Gastroesophageal sphincter (tissue), 4 donors: ENCODE data around the gene DCBLD1. TPM values are rescaled to one million over a fixed set of nuclear protein-coding genes. Genes with fewer than 3 reads are reported as not detected.

Experiments
- ATAC-seq: fragments of 150-250 bp; one replicate; pipeline ENCODE4 v1.9.1; 2016; ENCODE audit warnings: mild to moderate bottlenecking, moderate library complexity
- H3K27ac ChIP-seq, 4 donors: fragments of 200-600 bp; sonication (generic) in 3 of 4; 1 replicate in 3 of 4; 2 replicates in 1 of 4; pipeline ENCODE4 v1.5.1; 2016 to 2019
- H3K27me3 ChIP-seq: fragments of 200-600 bp; sonication (generic); one replicate; pipeline ENCODE4 v1.5.1; 2019
- H3K36me3 ChIP-seq, 2 donors: fragments of 200-600 bp; sonication (generic); one replicate each; pipeline ENCODE4 v1.5.1; 2019; ENCODE audit warnings: control low read depth in 1 of 2
- H3K4me1 ChIP-seq, 3 donors: fragments of 200-600 bp; sonication (generic); 1 replicate in 2 of 3; 2 replicates in 1 of 3; pipeline ENCODE4 v1.5.1; 2016 to 2019; ENCODE audit warnings: control low read depth in 2 of 3
- H3K4me3 ChIP-seq, 2 donors: fragments of 200-600 bp; sonication (generic); one replicate each; pipeline ENCODE4 v1.5.1; 2019; ENCODE audit warnings: mild to moderate bottlenecking in 1 of 2, moderate library complexity in 1 of 2
- H3K9me3 ChIP-seq, 3 donors: fragments of 200-600 bp; sonication (generic); one replicate each; pipeline ENCODE4 v1.5.1; 2017 to 2019; ENCODE audit warnings: control low read depth in 2 of 3
- CTCF ChIP-seq, 4 experiments: fragments of 200-600 bp in 2 of 4; fragments of 450-650 bp in 2 of 4; sonication (generic) in 1 of 4; IDR thresholded peaks; one replicate each; pipeline ENCODE4 v1.5.1; 2017 to 2019; ENCODE audit warnings: antibody characterized with exemption in 4 of 4, mild to moderate bottlenecking in 2 of 4, moderate library complexity in 2 of 4
- EP300 ChIP-seq: sonication (generic); formaldehyde crosslinking; IDR thresholded peaks from one replicate; pipeline ENCODE4 v1.6.1; 2017; ENCODE audit warnings: antibody characterized with exemption, mild to moderate bottlenecking
- POLR2A ChIP-seq, 2 donors: fragments of 450-650 bp; IDR thresholded peaks; one replicate each; pipeline ENCODE4 v1.6.1; 2017; ENCODE audit warnings: antibody characterized with exemption in 2 of 2, mild to moderate bottlenecking in 2 of 2, moderate library complexity in 1 of 2
- POLR2AphosphoS5 ChIP-seq: sonication (generic); formaldehyde crosslinking; IDR thresholded peaks from one replicate; pipeline ENCODE4 v1.6.1; 2017; ENCODE audit warnings: antibody characterized with exemption
- WGBS, 2 donors: methylation state at CpG; one replicate each; pipeline ENCODE4 v1.1.5; 2018; ENCODE audit warnings: low coverage in 1 of 2; 5-methylcytosine and 5-hydroxymethylcytosine counted together
- total RNA-seq, 4 donors: library from RNA; depleted of rRNA; stranded (reverse); fragments of >200 nt; gene quantifications; one replicate each; pipeline ENCODE4 v1.1.0, GENCODE V29; 2016

DCBLD1 gene
- total RNA-seq, 4 donors from 2014 or later, result 5.0 to 10.9 (median 8.3) TPM

- H3K36me3 ChIP-seq, result no peaks in the 10 kb centered on the region
- H3K4me1 ChIP-seq, result peaks cover 0 to 4% (median 0%) of the 10 kb centered on the region in 3 donors
- no peaks in the 10 kb centered on the region for H3K9me3 ChIP-seq
- H3K27ac ChIP-seq, result no peak overlapping the region
- ATAC-seq, result no peak
- H3K4me3 ChIP-seq, result no peak overlapping the region
- TF ChIP-seq POLR2AphosphoS5, result no peak
- no peak for TF ChIP-seq POLR2A (IDR thresholded peaks at IDR 0.05)
- TF ChIP-seq CTCF (IDR thresholded peaks at IDR 0.05), result no peak
- TF ChIP-seq EP300, result no peak
- H3K27me3 ChIP-seq, result peaks cover 53% of the 10 kb centered on the region
- WGBS, 2 donors, result 79% methylated on average over 3 of the region's 3 CpGs; no CpG with 5 or more reads in 1 of the 2 donors
Observed at GRCh38 chr6:117446861-117447260, 35.6 kb upstream of the DCBLD1 start.

- Histone ChIP-seq H3K36me3 (no peaks in the 10 kb centered on the region), H3K27ac (no peak overlapping the region), H3K4me3 (no peak overlapping the region), H3K4me1 (peaks cover 0 to 4% (median 0%) of the 10 kb centered on the region in 3 donors), H3K9me3 (no peaks in the 10 kb centered on the region), H3K27me3 (peaks cover 46% of the 10 kb centered on the region)
- ATAC-seq, result no peak
- WGBS, 2 donors, result 45 to 76% methylated on average over 3 to 4 of the region's 5 CpGs
- no peak for TF ChIP-seq POLR2AphosphoS5
- TF ChIP-seq POLR2A (IDR thresholded peaks at IDR 0.05), result no peak
- TF ChIP-seq EP300, result no peak
- TF ChIP-seq CTCF (IDR thresholded peaks at IDR 0.05), result no peak
Observed at GRCh38 chr6:117448011-117448410, 34.5 kb upstream of the DCBLD1 start.

- H3K36me3 ChIP-seq, result no peaks in the 10 kb centered on the region
- TF ChIP-seq CTCF (IDR thresholded peaks at IDR 0.05) (no peak), POLR2A (IDR thresholded peaks at IDR 0.05) (no peak), POLR2AphosphoS5 (no peak)
- no peak for ATAC-seq
- H3K9me3 ChIP-seq, result no peaks in the 10 kb centered on the region
- H3K4me3 ChIP-seq, result no peak overlapping the region
- H3K27ac ChIP-seq, result no peak overlapping the region
- H3K4me1 ChIP-seq, result peaks cover 0 to 4% (median 0%) of the 10 kb centered on the region in 3 donors
- H3K27me3 ChIP-seq, result peaks cover 46% of the 10 kb centered on the region
- 16 to 27% methylated on average over 6 of the region's 6 CpGs for WGBS, 2 donors
Observed at GRCh38 chr6:117448732-117449485, 33.6 kb upstream of the DCBLD1 start.

- H3K36me3 ChIP-seq, result no peaks in the 10 kb centered on the region
- peaks cover 44% of the 10 kb centered on the region for H3K27me3 ChIP-seq
- WGBS, 2 donors, result 27 to 31% methylated on average over 7 to 9 of the region's 10 CpGs
- H3K4me1 ChIP-seq, result peaks cover 0 to 4% (median 0%) of the 10 kb centered on the region in 3 donors
- TF ChIP-seq EP300, result no peak
- no peak for TF ChIP-seq POLR2A (IDR thresholded peaks at IDR 0.05)
- TF ChIP-seq CTCF (IDR thresholded peaks at IDR 0.05), result peak; percentile 60 to 79 (median 66)
- no peak for TF ChIP-seq POLR2AphosphoS5
- H3K9me3 ChIP-seq, result no peaks in the 10 kb centered on the region
- H3K4me3 ChIP-seq, result no peak overlapping the region
- no peak overlapping the region for H3K27ac ChIP-seq
- ATAC-seq, result no peak
Observed at GRCh38 chr6:117449549-117450439, 32.7 kb upstream of the DCBLD1 start.
